ENCODE data around the gene MELTF. TPM values are rescaled to one million over a fixed set of nuclear protein-coding genes. Genes with fewer than 3 reads are reported as not detected.
A peak's percentile ranks its signal among the peaks of the same experiment; 100 is the strongest.

MELTF gene
- total and polyA plus RNA-seq, 9 of the 15 experiments (the other 6 are each of a cell fraction or from before 2014, with no cell fraction given) = 0.35 to 10.5 (median 4.5) TPM

GRCh38 chr3:197031315-197032285 lies 2.0 kb upstream of the MELTF start (continued):
- peak in 1 of 2 experiments; percentile 86; a peak in 1 of 4 replicates for TF ChIP-seq ZNF318 (IDR thresholded peaks at IDR 0.05; ENCODE audit: borderline replicate concordance in 1 of 2, low read depth in 1 of 2)
- TF ChIP-seq ZBTB40 (IDR thresholded peaks at IDR 0.05) = no peak
- TF ChIP-seq ZBTB40 (CRISPR knock-in tag; IDR thresholded peaks at IDR 0.05) = no peak
- TF ChIP-seq HMGN3 (IDR thresholded peaks at IDR 0.05; ENCODE audit: borderline replicate concordance, extremely low read depth, insufficient read length, low read depth, low read length) = peak; percentile 21
- no peak for TF ChIP-seq NELFE (IDR thresholded peaks at IDR 0.05; ENCODE audit: insufficient read depth, insufficient read length)

All from K562 (cell line).